Gastroesophageal sphincter (tissue), 4 donors: ENCODE measurements around the gene TENM3. TPM values are rescaled to one million over a fixed set of nuclear protein-coding genes. Genes with fewer than 3 reads are reported as not detected.

ENCODE experiments used
- ATAC-seq: fragments of 150-250 bp; one replicate; pipeline ENCODE4 v1.9.1; 2016; ENCODE audit warnings: mild to moderate bottlenecking, moderate library complexity
- H3K27ac ChIP-seq, 4 donors: fragments of 200-600 bp; sonication (generic) in 3 of 4; 1 replicate in 3 of 4; 2 replicates in 1 of 4; pipeline ENCODE4 v1.5.1; 2016 to 2019
- H3K27me3 ChIP-seq: fragments of 200-600 bp; sonication (generic); one replicate; pipeline ENCODE4 v1.5.1; 2019
- H3K36me3 ChIP-seq, 2 donors: fragments of 200-600 bp; sonication (generic); one replicate each; pipeline ENCODE4 v1.5.1; 2019; ENCODE audit warnings: control low read depth in 1 of 2
- H3K4me1 ChIP-seq, 3 donors: fragments of 200-600 bp; sonication (generic); 1 replicate in 2 of 3; 2 replicates in 1 of 3; pipeline ENCODE4 v1.5.1; 2016 to 2019; ENCODE audit warnings: control low read depth in 2 of 3
- H3K4me3 ChIP-seq, 2 donors: fragments of 200-600 bp; sonication (generic); one replicate each; pipeline ENCODE4 v1.5.1; 2019; ENCODE audit warnings: mild to moderate bottlenecking in 1 of 2, moderate library complexity in 1 of 2
- H3K9me3 ChIP-seq, 3 donors: fragments of 200-600 bp; sonication (generic); one replicate each; pipeline ENCODE4 v1.5.1; 2017 to 2019; ENCODE audit warnings: control low read depth in 2 of 3
- CTCF ChIP-seq, 4 experiments: fragments of 200-600 bp in 2 of 4; fragments of 450-650 bp in 2 of 4; sonication (generic) in 1 of 4; IDR thresholded peaks; one replicate each; pipeline ENCODE4 v1.5.1; 2017 to 2019; ENCODE audit warnings: antibody characterized with exemption in 4 of 4, mild to moderate bottlenecking in 2 of 4, moderate library complexity in 2 of 4
- EP300 ChIP-seq: sonication (generic); formaldehyde crosslinking; IDR thresholded peaks from one replicate; pipeline ENCODE4 v1.6.1; 2017; ENCODE audit warnings: antibody characterized with exemption, mild to moderate bottlenecking
- POLR2A ChIP-seq, 2 donors: fragments of 450-650 bp; IDR thresholded peaks; one replicate each; pipeline ENCODE4 v1.6.1; 2017; ENCODE audit warnings: antibody characterized with exemption in 2 of 2, mild to moderate bottlenecking in 2 of 2, moderate library complexity in 1 of 2
- POLR2AphosphoS5 ChIP-seq: sonication (generic); formaldehyde crosslinking; IDR thresholded peaks from one replicate; pipeline ENCODE4 v1.6.1; 2017; ENCODE audit warnings: antibody characterized with exemption
- WGBS, 2 donors: methylation state at CpG; one replicate each; pipeline ENCODE4 v1.1.5; 2018; ENCODE audit warnings: low coverage in 1 of 2; 5-methylcytosine and 5-hydroxymethylcytosine counted together
- total RNA-seq, 4 donors: library from RNA; depleted of rRNA; stranded (reverse); fragments of >200 nt; gene quantifications; one replicate each; pipeline ENCODE4 v1.1.0, GENCODE V29; 2016

Gene TENM3
- total RNA-seq, 4 donors from 2014 or later = 8.2 to 39.9 (median 15.8) TPM

- Histone ChIP-seq H3K36me3 (no peaks in the 10 kb centered on the region), H3K9me3 (peaks cover 0 to 15% (median 0%) of the 10 kb centered on the region in 3 donors), H3K27ac (no peak overlapping the region), H3K4me3 (no peak overlapping the region), H3K27me3 (no peaks in the 10 kb centered on the region), H3K4me1 (no peaks in the 10 kb centered on the region)
- TF ChIP-seq CTCF (IDR thresholded peaks at IDR 0.05) (no peak), POLR2A (IDR thresholded peaks at IDR 0.05) (no peak)
- no peak for ATAC-seq
- WGBS, 2 donors = 38 to 57% methylated on average over 7 of the region's 7 CpGs
These were observed 400.8 kb downstream of the TENM3 start for GRCh38 chr4:182643801-182644682.

GRCh38 chr4:182644683-182645050 is 401.5 kb downstream of the TENM3 start:
- Histone ChIP-seq H3K9me3 (peaks cover 0 to 15% (median 0%) of the 10 kb centered on the region in 3 donors), H3K4me1 (no peaks in the 10 kb centered on the region), H3K27me3 (no peaks in the 10 kb centered on the region), H3K4me3 (no peak overlapping the region), H3K27ac (no peak overlapping the region), H3K36me3 (no peaks in the 10 kb centered on the region)
- WGBS, 2 donors = 67 to 90% methylated on average over 1 of the region's 1 CpG
- TF ChIP-seq POLR2AphosphoS5 = no peak
- no peak for TF ChIP-seq POLR2A (IDR thresholded peaks at IDR 0.05)
- no peak for TF ChIP-seq EP300
- TF ChIP-seq CTCF (IDR thresholded peaks at IDR 0.05) = no peak
- no peak for ATAC-seq

- Histone ChIP-seq H3K4me3 (no peak overlapping the region), H3K9me3 (peaks cover 0 to 15% (median 0%) of the 10 kb centered on the region in 3 donors), H3K4me1 (no peaks in the 10 kb centered on the region), H3K27me3 (no peaks in the 10 kb centered on the region), H3K36me3 (no peaks in the 10 kb centered on the region), H3K27ac (no peak overlapping the region)
- WGBS, 2 donors = 90% methylated on average over 1 of the region's 1 CpG; no CpG with 5 or more reads in 1 of the 2 donors
- no peak for ATAC-seq
- TF ChIP-seq CTCF (IDR thresholded peaks at IDR 0.05) (no peak), POLR2AphosphoS5 (no peak), POLR2A (IDR thresholded peaks at IDR 0.05) (no peak), EP300 (no peak)
These were observed 402.3 kb downstream of the TENM3 start for GRCh38 chr4:182645511-182645910.

- peaks cover 0 to 15% (median 0%) of the 10 kb centered on the region in 3 donors for H3K9me3 ChIP-seq
- H3K4me1 ChIP-seq = no peaks in the 10 kb centered on the region
- no peak for ATAC-seq
- no peak overlapping the region for H3K4me3 ChIP-seq
- WGBS, 2 donors = 85 to 93% methylated on average over 2 to 4 of the region's 4 CpGs
- H3K27me3 ChIP-seq = no peaks in the 10 kb centered on the region
- no peaks in the 10 kb centered on the region for H3K36me3 ChIP-seq
- TF ChIP-seq CTCF (IDR thresholded peaks at IDR 0.05) (no peak), POLR2AphosphoS5 (no peak), POLR2A (IDR thresholded peaks at IDR 0.05) (no peak), EP300 (no peak)
- H3K27ac ChIP-seq = no peak overlapping the region
These were observed 404.6 kb downstream of the TENM3 start for GRCh38 chr4:182647646-182648300.

GRCh38 chr4:182648766-182649165 is 405.6 kb downstream of the TENM3 start:
- Histone ChIP-seq H3K9me3 (peaks cover 0 to 15% (median 0%) of the 10 kb centered on the region in 3 donors), H3K4me3 (no peak overlapping the region), H3K27ac (no peak overlapping the region), H3K36me3 (no peaks in the 10 kb centered on the region), H3K27me3 (no peaks in the 10 kb centered on the region), H3K4me1 (no peaks in the 10 kb centered on the region)
- no peak for TF ChIP-seq CTCF (IDR thresholded peaks at IDR 0.05)
- ATAC-seq = no peak
